Activated naive CD4-positive, alpha-beta T cell treated with Interleukin-2 at 50 U/mL for 16 hours (primary cell): ENCODE data around the gene PLA2G2D.
A peak's percentile ranks its signal among the peaks of the same experiment; 100 is the strongest.

ENCODE experiments used
- DNase-seq: peaks from one replicate; pipeline ENCODE4 v3.0.0-alpha.2; 2020

Gene PLA2G2D

GRCh38 chr1:20112279-20113000, 6.9 kb downstream of the PLA2G2D start:
- no peak for DNase-seq

DNA sequence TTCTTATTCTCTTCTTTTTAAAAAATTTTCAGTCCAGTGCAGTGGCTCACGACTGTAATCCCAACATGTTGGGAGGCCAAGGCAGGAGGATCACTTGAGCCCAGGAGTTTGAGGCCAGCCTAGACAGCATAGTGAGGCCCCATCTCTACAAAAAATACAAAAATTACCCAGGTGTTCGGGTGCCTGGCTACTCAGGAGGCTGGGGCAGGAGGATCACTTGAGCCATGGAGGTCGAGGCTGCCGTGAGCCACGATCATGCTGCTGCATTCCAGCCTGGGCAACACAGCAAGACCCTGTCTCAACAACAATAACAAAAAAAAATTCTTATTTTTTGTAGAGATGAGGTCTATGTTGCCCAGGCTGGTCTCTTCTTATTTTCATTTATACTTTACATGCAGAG, 7.9 kb downstream of the PLA2G2D start:
- no peak for DNase-seq

DNA sequence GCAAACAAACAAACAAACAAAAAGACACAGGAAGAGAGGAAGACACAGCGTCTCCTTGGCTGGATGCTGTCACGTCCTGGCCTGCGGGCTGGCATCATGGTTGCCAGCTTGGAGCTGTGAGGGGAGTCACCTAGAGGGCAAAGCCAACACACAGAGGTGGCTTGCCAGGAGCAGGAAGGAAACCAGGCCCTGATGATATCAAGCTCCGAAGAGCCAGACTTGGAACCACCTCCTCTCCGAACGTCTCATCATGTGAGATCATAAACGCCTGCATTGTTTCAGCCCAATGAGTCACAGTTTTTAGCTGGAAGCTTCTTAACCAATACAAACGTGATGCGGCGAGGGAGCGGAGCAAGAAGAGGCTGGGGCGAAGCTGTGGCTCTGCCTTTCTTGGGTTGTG, 8.7 kb downstream of the PLA2G2D start:
- no peak for DNase-seq

DNA sequence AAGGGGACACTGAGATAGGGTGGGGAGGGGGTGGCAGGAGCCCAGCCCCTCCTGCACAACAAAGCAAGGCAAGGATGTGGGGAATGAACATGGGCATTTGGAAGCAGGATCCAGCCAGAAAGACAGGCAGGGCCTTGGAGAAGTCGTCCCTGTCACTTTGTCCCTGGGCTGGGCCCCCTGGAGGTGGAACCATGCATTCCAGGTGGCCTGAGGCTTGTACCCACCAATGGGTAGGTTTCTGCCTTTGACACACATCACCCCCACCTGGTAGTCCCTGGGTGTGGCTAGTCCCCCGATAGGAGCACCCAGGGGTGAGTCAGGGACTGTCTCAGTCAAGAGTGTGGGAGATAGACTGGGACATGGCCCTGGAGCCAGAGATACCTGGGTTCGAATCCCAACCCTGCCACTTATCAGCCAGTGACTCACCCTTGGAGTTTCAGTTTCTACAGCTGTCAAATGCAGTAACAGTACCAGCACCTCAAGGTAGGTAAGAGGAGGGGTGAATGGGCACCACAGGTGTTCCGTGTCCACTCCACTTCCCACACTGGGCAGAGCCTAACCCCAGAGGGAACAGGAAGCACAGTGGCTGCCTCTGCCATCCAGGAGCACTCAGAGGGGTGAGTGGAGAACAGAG, 10.0 kb downstream of the PLA2G2D start:
- DNase-seq = no peak

- DNase-seq = no peak
Observed at GRCh38 chr1:20108366-20109123, 10.8 kb downstream of the PLA2G2D start.

GRCh38 chr1:20107796-20108195, 11.5 kb downstream of the PLA2G2D start:
- DNase-seq = no peak

- DNase-seq = no peak
Observed at GRCh38 chr1:20107351-20107750, 12.0 kb downstream of the PLA2G2D start.

DNA sequence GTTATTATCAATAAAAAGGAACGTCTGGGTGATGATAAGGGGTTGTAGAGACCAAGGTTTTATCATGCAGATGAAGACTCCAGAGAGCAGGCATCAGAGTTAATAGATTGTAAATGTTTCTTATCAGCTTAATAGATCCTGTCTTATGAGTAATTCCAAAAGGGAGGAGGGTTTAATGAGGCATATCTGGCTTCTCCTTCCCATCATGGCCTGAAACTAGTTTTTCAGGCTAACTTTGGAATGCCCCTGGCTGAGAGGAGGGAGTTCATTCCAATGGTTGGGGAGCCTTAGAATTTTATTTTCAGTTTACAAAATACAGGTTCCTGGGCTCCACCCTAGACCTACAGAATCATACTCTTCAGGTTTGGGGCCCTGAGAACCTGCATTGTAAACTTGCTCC, 13.5 kb downstream of the PLA2G2D start:
- no peak for DNase-seq

- no peak for DNase-seq
Observed at GRCh38 chr1:20102875-20103274, 16.5 kb downstream of the PLA2G2D start.

- peak; percentile 27 for DNase-seq
Observed at GRCh38 chr1:20100632-20101355, 18.5 kb downstream of the PLA2G2D start.

DNA sequence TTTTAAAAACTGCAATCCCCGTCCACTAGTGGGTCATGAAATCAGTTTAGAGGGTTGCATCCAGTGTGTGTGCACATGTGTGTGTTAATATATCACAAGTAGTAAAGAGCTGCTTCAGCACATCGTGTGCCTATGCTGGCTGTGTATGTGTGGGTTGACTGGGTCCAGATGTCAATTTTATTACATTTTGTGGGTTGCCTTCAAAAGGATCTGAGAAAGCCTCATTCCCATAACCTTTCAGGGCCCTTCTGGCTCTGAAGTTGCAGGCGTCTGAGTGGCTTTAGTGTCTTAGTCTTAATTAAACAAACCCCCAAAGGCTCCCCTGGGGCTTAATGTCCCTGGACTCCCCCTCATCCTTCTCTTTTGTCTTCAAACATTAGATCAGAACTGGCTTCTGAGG, 19.8 kb downstream of the PLA2G2D start:
- DNase-seq = no peak

GRCh38 chr1:20096840-20097447, 22.4 kb downstream of the PLA2G2D start:
- DNase-seq = no peak

DNA sequence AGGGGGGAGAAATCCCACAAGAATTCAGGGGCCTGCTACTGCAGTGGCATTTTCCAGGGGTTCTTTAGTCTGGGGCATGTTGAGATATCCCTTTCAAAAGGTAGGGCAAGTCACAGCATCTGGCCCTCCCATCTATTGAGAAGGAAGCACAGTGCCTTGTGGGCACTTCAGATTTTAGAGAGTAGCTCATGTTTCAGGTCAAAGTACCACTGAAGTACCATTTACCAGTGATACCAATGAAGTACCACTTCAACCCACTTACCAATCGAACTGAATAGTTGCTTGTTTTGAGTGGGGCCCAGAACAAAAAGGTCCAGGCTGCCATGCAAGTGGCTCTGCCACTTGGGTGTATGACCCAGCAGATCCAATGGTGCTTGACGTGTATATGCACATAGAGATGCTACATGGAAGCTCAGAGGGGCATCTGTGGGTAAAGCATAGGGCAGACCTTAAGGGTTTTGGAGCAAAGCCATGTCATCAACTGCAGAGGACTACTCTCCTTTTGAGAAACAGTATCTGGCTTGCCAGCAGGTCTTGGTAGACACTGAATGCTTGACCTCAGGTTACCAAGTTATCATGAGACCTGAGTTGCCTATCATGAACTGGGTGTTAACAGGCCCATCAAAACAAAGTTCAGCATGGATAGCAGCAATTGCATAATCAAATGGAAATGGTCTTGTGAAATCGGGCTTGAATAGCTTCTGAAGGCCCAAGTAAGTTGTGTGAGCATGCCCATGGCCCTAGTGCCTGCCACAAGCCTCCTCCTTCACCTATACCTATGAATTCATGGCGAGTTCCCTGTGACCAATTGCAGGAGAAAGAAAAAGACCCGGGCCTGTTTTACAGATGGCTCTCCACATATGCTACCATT, 23.5 kb downstream of the PLA2G2D start:
- no peak for DNase-seq

DNA sequence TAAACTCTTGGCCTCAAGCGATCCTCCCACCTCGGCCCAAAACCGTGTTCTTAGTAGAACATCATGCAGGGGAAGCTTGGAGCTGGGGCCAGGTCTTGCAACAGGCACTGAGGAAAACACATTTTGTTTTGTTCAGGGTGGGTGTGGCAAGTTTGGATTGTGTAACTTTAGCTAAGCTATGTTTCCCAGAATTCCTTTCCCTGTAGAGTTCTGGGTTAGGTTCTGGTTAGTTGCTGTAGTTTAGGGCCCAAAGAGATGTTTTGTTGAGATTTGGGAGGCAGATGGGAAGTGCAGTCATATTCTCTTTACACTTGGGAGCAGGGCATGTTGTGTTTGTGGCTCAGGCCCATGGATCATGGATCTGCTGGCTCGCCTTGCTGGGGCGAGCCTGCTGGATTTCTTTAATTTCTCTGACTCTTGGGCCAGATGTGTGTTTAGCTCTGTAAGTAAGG, 25.4 kb downstream of the PLA2G2D start:
- DNase-seq = no peak

GRCh38 chr1:20093303-20093702, 26.0 kb downstream of the PLA2G2D start:
- DNase-seq = no peak

GRCh38 chr1:20090641-20091040, 28.7 kb downstream of the PLA2G2D start:
- no peak for DNase-seq

DNA sequence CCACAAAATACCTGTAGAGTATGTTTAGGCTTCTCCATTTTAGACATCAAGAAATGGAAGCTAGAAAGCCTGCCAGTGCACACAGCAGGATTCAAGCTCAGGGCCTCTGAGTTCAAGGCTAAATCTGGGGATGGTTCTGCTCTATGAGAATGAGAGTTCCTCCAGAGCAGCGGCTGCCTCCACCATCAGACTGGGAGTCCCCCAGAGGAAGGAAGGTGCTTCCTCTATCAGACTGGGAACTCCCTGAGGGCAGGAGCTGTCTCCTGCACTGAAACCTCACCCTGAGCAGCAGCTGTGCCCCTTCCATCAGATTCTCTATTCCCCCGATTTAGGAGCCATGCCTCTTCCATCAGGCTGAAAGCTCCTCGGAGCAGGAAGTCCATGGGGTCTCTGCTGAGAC, 29.2 kb downstream of the PLA2G2D start:
- DNase-seq = no peak

GRCh38 chr1:20089328-20090077, 29.8 kb downstream of the PLA2G2D start:
- DNase-seq = no peak

GRCh38 chr1:20087668-20088067, 31.7 kb downstream of the PLA2G2D start:
- no peak for DNase-seq

DNA sequence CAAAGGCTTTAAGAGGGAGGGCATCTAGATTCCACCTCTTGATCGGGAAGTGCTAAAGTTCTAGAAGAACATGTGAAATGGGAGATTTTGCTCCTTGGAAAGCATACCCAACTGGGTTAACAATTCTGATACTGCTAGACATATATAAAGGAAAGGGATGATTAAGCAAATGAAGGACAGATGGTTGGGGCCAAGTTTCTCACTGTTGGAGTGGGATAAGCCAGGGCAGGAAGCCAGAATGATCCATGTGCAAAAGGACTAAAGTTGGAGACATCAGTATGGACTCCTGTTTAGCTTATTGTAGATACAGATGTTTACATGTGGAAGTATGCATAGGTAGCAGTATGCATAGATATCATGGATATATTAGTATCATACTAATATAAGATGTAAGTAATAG, 32.5 kb downstream of the PLA2G2D start:
- no peak for DNase-seq
